CD8-positive, alpha-beta memory T cell (primary cell): ENCODE data around the gene LRCH2. TPM values are rescaled to one million over a fixed set of nuclear protein-coding genes. Genes with fewer than 3 reads are reported as not detected.

Experiments
- CTCF ChIA-PET: fragments of 350-600 bp; sonication (Branson Sonifier 250); formaldehyde crosslinking; loops from one replicate; lab custom pipeline; 2021; ENCODE audit warnings: antibody characterized with exemption; lab: Charles Lee
- POLR2A ChIA-PET: fragments of 350-600 bp; sonication (Branson Sonifier 250); formaldehyde crosslinking; loops from one replicate; lab custom pipeline; 2021; ENCODE audit warnings: antibody characterized with exemption; lab: Charles Lee
- DNase-seq, 5 donors: peaks; one replicate each; pipeline versions ENCODE4 v3.0.0 to v3.0.0-alpha.2; 2020 to 2022; ENCODE audit warnings: mixed read lengths in 1 of 5
- H3K27ac ChIP-seq: one replicate; pipeline ENCODE4 v1.7.0; 2013; ENCODE audit warnings: low read depth, mild to moderate bottlenecking, low read length, moderate library complexity
- H3K27me3 ChIP-seq: 2 replicates; pipeline ENCODE4 v1.7.0; 2013; ENCODE audit warnings: low read length, mild to moderate bottlenecking; ENCODE audit not compliant: insufficient read depth, poor library complexity, severe bottlenecking
- H3K36me3 ChIP-seq: 2 replicates; pipeline ENCODE4 v1.7.0; 2013; ENCODE audit warnings: mild to moderate bottlenecking, low read length, moderate library complexity; ENCODE audit not compliant: insufficient read depth
- H3K4me1 ChIP-seq: 2 replicates; pipeline ENCODE4 v1.7.0; 2013; ENCODE audit warnings: mild to moderate bottlenecking, low read length, moderate library complexity; ENCODE audit not compliant: insufficient read depth
- H3K4me3 ChIP-seq: 2 replicates; pipeline ENCODE4 v1.7.0; 2013; ENCODE audit warnings: mild to moderate bottlenecking, low read length
- H3K9me3 ChIP-seq: 2 replicates; pipeline ENCODE4 v1.7.0; 2013; ENCODE audit warnings: mild to moderate bottlenecking, low read length
- H3K27ac Mint-ChIP-seq, 8 donors: one replicate each; pipeline ENCODE4 v1.8.0; 2020 to 2021; ENCODE audit warnings: mixed read lengths in 8 of 8, mild to moderate bottlenecking in 6 of 8, inconsistent platforms in 3 of 8, moderate library complexity in 3 of 8
- H3K27me3 Mint-ChIP-seq, 2 donors: one replicate each; pipeline ENCODE4 v1.8.0; 2020 to 2021; ENCODE audit warnings: mixed read lengths in 2 of 2, mild to moderate bottlenecking in 1 of 2, moderate library complexity in 1 of 2
- H3K36me3 Mint-ChIP-seq, 3 donors: one replicate each; pipeline ENCODE4 v1.8.0; 2020 to 2021; ENCODE audit warnings: mixed read lengths in 3 of 3, inconsistent platforms in 1 of 3, mild to moderate bottlenecking in 1 of 3
- H3K4me1 Mint-ChIP-seq, 3 donors: one replicate each; pipeline ENCODE4 v1.8.0; 2020 to 2021; ENCODE audit warnings: mixed read lengths in 3 of 3, inconsistent platforms in 1 of 3, mild to moderate bottlenecking in 1 of 3
- H3K4me3 Mint-ChIP-seq, 7 donors: one replicate each; pipeline ENCODE4 v1.8.0; 2020 to 2021; ENCODE audit warnings: mixed read lengths in 7 of 7, mild to moderate bottlenecking in 6 of 7, moderate library complexity in 4 of 7, inconsistent platforms in 2 of 7
- H3K9me3 Mint-ChIP-seq, 5 donors: one replicate each; pipeline ENCODE4 v1.8.0; 2020 to 2022; ENCODE audit warnings: mixed read lengths in 5 of 5, mild to moderate bottlenecking in 3 of 5, moderate library complexity in 2 of 5, inconsistent platforms in 1 of 5
- polyA plus RNA-seq: library from polyadenylated mRNA; unstranded; fragments of 300-500 nt; fragmentation: Illumina TruSeq; gene quantifications from one replicate; pipeline ENCODE4 v1.2.3, GENCODE V29; 2021
- total RNA-seq, 2 experiments: library from RNA; stranded (reverse); gene quantifications; one replicate each; pipeline ENCODE4 v1.2.3, GENCODE V29; 2021

LRCH2 gene, protein sequence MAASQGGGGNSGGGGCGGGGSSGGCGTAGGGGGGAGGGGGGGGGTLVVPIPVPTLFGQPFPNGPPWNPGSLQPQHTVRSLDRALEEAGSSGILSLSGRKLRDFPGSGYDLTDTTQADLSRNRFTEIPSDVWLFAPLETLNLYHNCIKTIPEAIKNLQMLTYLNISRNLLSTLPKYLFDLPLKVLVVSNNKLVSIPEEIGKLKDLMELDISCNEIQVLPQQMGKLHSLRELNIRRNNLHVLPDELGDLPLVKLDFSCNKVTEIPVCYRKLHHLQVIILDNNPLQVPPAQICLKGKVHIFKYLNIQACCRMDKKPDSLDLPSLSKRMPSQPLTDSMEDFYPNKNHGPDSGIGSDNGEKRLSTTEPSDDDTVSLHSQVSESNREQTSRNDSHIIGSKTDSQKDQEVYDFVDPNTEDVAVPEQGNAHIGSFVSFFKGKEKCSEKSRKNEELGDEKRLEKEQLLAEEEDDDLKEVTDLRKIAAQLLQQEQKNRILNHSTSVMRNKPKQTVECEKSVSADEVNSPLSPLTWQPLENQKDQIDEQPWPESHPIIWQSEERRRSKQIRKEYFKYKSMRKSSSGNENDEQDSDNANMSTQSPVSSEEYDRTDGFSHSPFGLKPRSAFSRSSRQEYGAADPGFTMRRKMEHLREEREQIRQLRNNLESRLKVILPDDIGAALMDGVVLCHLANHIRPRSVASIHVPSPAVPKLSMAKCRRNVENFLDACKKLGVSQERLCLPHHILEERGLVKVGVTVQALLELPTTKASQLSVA
- total RNA-seq, result not detected
- polyA plus RNA-seq, result not detected

DNA sequence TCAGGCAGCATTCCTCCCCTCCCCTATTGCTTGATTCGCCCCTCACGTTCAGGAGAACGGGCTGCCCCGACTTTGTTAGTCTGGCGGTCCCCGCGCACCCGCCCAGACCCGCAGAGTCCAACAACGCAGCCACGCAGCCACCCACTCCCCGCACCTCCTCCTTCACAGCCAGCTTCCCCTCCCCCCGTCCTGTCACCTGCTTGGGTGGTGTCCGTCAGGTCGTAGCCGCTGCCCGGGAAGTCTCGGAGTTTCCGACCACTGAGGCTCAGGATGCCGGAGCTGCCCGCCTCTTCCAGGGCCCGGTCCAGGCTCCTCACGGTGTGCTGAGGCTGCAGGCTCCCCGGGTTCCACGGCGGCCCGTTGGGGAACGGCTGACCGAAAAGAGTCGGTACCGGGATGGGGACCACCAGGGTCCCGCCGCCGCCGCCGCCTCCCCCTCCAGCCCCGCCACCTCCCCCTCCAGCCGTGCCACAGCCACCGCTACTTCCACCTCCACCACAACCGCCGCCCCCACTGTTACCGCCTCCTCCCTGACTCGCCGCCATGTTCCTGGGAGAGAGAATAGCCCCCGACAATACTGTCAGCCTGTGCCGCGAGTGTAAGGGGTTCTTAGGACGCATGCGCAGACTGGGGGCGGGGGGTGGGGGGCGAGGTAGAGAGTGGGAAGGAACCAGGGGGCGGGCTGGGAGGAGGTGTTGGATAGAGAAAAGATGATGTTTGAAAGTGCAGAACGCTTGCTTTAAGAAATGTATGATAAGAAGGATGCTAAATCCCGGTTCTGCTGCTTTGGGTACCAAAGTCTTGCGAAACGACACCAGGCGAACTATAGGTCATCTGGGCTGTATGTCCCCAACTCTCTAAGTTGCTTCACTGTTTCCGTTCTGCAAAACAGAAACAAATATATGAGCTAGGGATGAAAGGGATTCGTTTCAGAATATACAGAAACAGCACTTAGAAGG lies at the start of gene LRCH2:
Gene LRCH2, minus strand, starts transcription at position 600 of the 959 bp plus-strand sequence. Its CDS starts 55 bp downstream, at position 545.
- Mint-ChIP-seq H3K4me1 (no peaks in the 10 kb centered on the region), H3K4me3 (no peak within 1 kb of the TSS), H3K36me3 (no peaks in the 10 kb centered on the region), H3K9me3 (peaks cover 0 to 8% (median 3%) of the 10 kb centered on the region in 5 donors), H3K27ac (no peak within 1 kb of the TSS), H3K27me3 (peaks cover 11 to 13% of the 10 kb centered on the region in 2 donors)
- no peaks in the 10 kb centered on the region for H3K27me3 ChIP-seq
- POLR2A ChIA-PET, result no interaction called here
- H3K9me3 ChIP-seq, result no peaks in the 10 kb centered on the region
- H3K4me1 ChIP-seq, result no peaks in the 10 kb centered on the region
- H3K36me3 ChIP-seq, result no peaks in the 10 kb centered on the region
- no peak within 1 kb of the TSS for H3K4me3 ChIP-seq
- H3K27ac ChIP-seq, result no peak within 1 kb of the TSS
- DNase-seq, result no peak
- CTCF ChIA-PET, result no interaction called here

DNA sequence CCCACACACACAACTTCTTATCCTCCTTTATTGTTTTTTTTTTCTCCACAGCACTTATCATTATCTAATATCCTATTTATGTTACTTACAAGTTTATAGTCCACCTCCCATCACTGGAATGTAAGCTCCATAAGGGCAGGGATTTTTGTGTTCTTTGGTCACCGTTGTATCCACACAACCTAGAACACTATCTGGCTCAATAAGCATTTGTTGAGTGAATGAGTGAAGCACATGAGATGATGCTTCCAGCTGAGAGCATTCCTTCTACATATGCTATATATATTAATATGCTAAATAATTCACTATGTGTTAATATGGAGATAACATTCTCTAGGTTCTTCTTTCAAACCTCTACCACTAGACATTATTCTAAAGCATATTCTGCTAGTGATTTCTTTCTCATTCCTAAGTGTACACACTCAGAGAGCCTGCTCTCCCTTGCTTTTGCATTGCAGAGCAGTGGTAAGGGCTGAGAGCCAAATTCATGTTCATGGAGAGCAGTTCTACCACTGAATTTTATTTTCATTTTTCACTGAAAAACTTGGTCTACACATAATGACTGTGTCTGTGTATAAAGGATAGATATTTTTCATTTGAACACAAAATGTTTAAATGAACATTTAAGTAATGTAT lies 35.3 kb upstream of the LRCH2 start:
- Histone ChIP-seq H3K27me3 (no peaks in the 10 kb centered on the region), H3K9me3 (no peaks in the 10 kb centered on the region), H3K4me3 (no peak overlapping the region), H3K27ac (no peak overlapping the region), H3K36me3 (no peaks in the 10 kb centered on the region), H3K4me1 (no peaks in the 10 kb centered on the region)
- H3K27me3 Mint-ChIP-seq, result peaks cover 0 to 3% of the 10 kb centered on the region in 2 donors
- ChIA-PET POLR2A (no interaction called here), CTCF (no interaction called here)
- no peak overlapping the region for H3K4me3 Mint-ChIP-seq
- DNase-seq, result no peak
- peaks cover 0 to 4% (median 0%) of the 10 kb centered on the region in 5 donors for H3K9me3 Mint-ChIP-seq
- H3K4me1 Mint-ChIP-seq, result no peaks in the 10 kb centered on the region
- no peak overlapping the region for H3K27ac Mint-ChIP-seq
- H3K36me3 Mint-ChIP-seq, result no peaks in the 10 kb centered on the region

DNA sequence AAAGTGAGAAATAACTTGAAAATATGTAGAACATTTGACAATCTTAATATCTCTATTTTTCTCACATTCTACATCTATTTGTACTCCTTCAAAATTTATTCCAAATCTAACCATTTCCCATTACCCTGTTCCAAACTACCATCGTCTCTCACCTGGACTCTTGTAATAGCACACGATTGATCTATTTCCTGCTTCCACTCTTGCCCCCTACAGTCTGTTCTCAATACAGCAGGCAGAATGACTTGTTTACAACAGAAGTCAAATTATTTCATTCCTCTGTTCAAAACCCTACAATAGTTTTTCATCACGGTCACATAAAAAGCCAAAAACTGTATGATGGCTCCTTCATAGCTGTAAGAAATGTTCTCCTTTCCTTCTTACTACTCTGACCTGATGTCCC lies 34.5 kb upstream of the LRCH2 start:
- Mint-ChIP-seq H3K27me3 (peaks cover 0 to 5% of the 10 kb centered on the region in 2 donors), H3K4me3 (no peak overlapping the region), H3K27ac (no peak overlapping the region), H3K4me1 (no peaks in the 10 kb centered on the region), H3K36me3 (no peaks in the 10 kb centered on the region), H3K9me3 (peaks cover 0 to 4% (median 0%) of the 10 kb centered on the region in 5 donors)
- Histone ChIP-seq H3K27ac (no peak overlapping the region), H3K9me3 (no peaks in the 10 kb centered on the region), H3K4me1 (no peaks in the 10 kb centered on the region), H3K36me3 (no peaks in the 10 kb centered on the region), H3K27me3 (no peaks in the 10 kb centered on the region), H3K4me3 (no peak overlapping the region)
- ChIA-PET POLR2A (no interaction called here), CTCF (no interaction called here)
- no peak for DNase-seq

DNA sequence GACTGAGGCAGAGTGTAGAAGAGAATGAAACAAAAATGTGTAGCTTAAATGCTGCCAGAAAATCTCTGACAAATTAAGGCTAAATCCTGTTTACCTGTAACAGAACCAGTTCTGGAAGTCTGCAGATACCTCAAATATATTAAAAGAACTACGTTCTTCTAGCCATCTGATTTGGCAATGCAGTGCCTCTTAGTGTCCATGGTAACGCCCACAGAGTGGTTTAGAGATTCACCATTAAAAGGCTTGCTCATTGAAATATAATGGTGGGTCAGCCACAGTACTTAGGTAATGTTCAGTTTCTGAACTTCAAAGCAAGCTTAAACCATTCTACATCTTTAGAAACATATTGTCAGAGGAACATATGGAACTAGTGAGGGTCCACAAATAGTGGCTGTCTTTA lies 32.4 kb upstream of the LRCH2 start:
- Mint-ChIP-seq H3K4me3 (no peak overlapping the region), H3K9me3 (peaks cover 0 to 4% (median 0%) of the 10 kb centered on the region in 5 donors), H3K27ac (no peak overlapping the region), H3K27me3 (peaks cover 0 to 5% of the 10 kb centered on the region in 2 donors), H3K36me3 (peaks cover 0 to 2% (median 0%) of the 10 kb centered on the region in 3 donors), H3K4me1 (no peaks in the 10 kb centered on the region)
- Histone ChIP-seq H3K27me3 (no peaks in the 10 kb centered on the region), H3K4me3 (no peak overlapping the region), H3K9me3 (no peaks in the 10 kb centered on the region), H3K36me3 (no peaks in the 10 kb centered on the region), H3K4me1 (no peaks in the 10 kb centered on the region), H3K27ac (no peak overlapping the region)
- DNase-seq, result no peak
- ChIA-PET CTCF (no interaction called here), POLR2A (no interaction called here)

DNA sequence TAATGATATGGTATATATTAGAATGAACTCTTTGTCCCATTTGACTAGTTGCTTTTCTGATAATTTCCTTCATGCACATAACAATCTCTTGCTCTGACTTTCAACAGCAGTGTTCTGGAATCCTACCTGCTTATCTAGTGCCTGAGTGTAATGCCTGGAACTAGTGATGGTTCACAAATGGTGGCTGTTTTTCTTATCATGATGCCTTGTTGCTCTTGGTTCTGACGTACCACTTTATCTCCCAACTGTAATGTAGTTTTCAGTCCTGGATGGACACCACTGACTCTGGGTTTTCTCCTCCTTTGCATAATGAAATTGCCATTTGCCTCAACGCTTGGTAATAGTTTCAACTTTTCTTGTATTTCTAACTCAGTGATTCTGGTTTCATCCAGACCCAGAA lies 30.1 kb upstream of the LRCH2 start:
- ChIA-PET POLR2A (no interaction called here), CTCF (no interaction called here)
- Histone ChIP-seq H3K4me3 (no peak overlapping the region), H3K27ac (no peak overlapping the region), H3K27me3 (no peaks in the 10 kb centered on the region), H3K4me1 (no peaks in the 10 kb centered on the region), H3K9me3 (no peaks in the 10 kb centered on the region), H3K36me3 (no peaks in the 10 kb centered on the region)
- H3K36me3 Mint-ChIP-seq, result peaks cover 0 to 2% (median 0%) of the 10 kb centered on the region in 3 donors
- H3K4me1 Mint-ChIP-seq, result no peaks in the 10 kb centered on the region
- no peak overlapping the region for H3K27ac Mint-ChIP-seq
- H3K4me3 Mint-ChIP-seq, result no peak overlapping the region
- H3K27me3 Mint-ChIP-seq, result peaks cover 0 to 5% of the 10 kb centered on the region in 2 donors
- peaks cover 0 to 4% (median 0%) of the 10 kb centered on the region in 5 donors for H3K9me3 Mint-ChIP-seq
- DNase-seq, result no peak

DNA sequence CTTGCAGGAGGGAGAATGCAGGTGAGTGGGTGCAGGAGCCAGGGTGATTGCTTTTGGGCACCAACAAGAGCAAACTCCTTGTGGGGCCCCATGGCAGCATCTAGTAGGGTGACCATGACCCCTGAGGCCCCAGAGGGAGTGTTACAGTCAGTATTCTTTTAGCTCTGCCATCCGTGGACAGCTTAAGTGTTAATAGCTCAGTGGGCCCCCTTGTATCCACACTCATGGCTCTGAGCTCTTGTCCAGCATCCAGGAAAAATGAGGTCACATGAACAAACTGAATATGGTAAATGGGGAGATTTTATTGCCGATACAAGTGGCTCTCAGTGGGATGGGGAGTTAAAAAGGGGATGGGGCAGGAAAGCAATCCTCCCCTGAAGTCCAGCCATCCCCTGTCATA lies 27.3 kb upstream of the LRCH2 start:
- Histone ChIP-seq H3K27ac (no peak overlapping the region), H3K36me3 (no peaks in the 10 kb centered on the region), H3K4me1 (no peaks in the 10 kb centered on the region), H3K27me3 (no peaks in the 10 kb centered on the region), H3K9me3 (no peaks in the 10 kb centered on the region), H3K4me3 (no peak overlapping the region)
- Mint-ChIP-seq H3K36me3 (peaks cover 0 to 2% (median 0%) of the 10 kb centered on the region in 3 donors), H3K27ac (no peak overlapping the region), H3K4me3 (no peak overlapping the region), H3K9me3 (peaks cover 0 to 4% (median 0%) of the 10 kb centered on the region in 5 donors), H3K4me1 (no peaks in the 10 kb centered on the region), H3K27me3 (peaks cover 0 to 7% of the 10 kb centered on the region in 2 donors)
- CTCF ChIA-PET, result no interaction called here
- DNase-seq, result no peak
- POLR2A ChIA-PET, result no interaction called here

DNA sequence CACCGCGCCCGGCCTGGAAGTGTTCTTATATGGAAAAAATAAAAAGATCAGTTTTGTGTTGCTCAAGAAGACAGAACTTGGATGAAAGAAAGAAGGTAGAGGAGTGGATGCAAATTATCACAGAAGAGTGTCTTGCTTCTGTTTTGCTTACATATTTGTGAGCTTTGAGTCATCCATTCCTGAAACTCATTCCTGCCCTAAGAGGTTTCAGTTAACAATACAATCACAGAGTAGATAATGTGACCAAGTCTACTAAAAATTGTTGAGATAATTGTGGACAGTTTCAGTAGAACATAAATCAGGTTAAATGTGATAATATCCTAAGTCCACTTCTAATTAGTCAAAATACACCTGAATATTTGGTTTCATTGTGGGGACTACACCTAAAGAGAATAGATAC lies 26.4 kb upstream of the LRCH2 start:
- Histone ChIP-seq H3K27me3 (no peaks in the 10 kb centered on the region), H3K4me3 (no peak overlapping the region), H3K9me3 (no peaks in the 10 kb centered on the region), H3K36me3 (no peaks in the 10 kb centered on the region), H3K4me1 (no peaks in the 10 kb centered on the region), H3K27ac (no peak overlapping the region)
- Mint-ChIP-seq H3K4me3 (no peak overlapping the region), H3K4me1 (no peaks in the 10 kb centered on the region), H3K27ac (no peak overlapping the region), H3K27me3 (peaks cover 0 to 7% of the 10 kb centered on the region in 2 donors), H3K9me3 (peaks cover 0 to 4% (median 0%) of the 10 kb centered on the region in 5 donors), H3K36me3 (peaks cover 0 to 2% (median 0%) of the 10 kb centered on the region in 3 donors)
- no peak for DNase-seq
- POLR2A ChIA-PET, result no interaction called here
- CTCF ChIA-PET, result no interaction called here
